ENCODE measurements around the gene HIRA. TPM values are rescaled to one million over a fixed set of nuclear protein-coding genes. Genes with fewer than 3 reads are reported as not detected.
"Not testable (repeated sequence)": the region's sequence is repeated elsewhere in the genome, so short reads cannot be mapped to it uniquely, and the experiment has no call there.

HIRA gene
- polyA plus RNA-seq, 3 donors, result 8.2 to 17.6 (median 16.2) TPM

DNA sequence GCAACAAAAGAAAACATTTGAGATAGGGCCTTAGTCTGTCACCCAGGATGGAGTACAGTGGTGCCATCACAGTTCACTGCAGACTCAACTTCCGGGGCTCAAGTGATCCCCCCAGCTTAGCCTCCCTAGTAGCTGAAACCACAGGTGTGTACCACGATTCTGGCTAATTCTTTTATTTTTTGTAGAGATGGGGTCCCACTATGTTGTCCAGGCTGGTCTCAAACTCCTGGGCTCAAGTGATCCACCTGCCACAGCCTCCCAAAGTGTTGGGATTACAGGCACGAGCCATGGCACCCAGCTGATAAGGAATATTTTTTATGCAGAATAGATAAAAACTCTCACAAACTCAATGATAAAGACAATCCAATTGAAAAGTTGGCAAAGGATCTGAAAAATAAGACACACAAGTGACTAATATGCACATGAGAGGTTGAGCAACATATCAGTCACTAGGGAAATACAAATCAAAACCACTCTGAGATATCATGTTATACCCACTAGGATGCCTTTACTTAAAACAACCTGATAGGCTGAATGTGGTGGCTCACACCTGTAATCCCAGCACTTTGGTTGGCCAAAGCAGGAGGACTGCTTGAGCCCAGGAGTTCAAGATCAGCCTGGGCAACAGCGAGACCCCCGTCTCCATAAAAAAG is 106.1 kb downstream of the HIRA start:
- no peak overlapping the region for H3K27ac ChIP-seq (ENCODE audit: low read depth, low read length)
- 84 to 91% (median 86%) methylated on average over 5 of the region's 5 CpGs for WGBS, 3 donors

GRCh38 chr22:19323420-19323819 is 108.1 kb downstream of the HIRA start:
- WGBS, 3 donors, result 88 to 98% (median 92%) methylated on average over 6 of the region's 6 CpGs
- H3K27ac ChIP-seq (ENCODE audit: low read depth, low read length), result not testable (repeated sequence)

DNA sequence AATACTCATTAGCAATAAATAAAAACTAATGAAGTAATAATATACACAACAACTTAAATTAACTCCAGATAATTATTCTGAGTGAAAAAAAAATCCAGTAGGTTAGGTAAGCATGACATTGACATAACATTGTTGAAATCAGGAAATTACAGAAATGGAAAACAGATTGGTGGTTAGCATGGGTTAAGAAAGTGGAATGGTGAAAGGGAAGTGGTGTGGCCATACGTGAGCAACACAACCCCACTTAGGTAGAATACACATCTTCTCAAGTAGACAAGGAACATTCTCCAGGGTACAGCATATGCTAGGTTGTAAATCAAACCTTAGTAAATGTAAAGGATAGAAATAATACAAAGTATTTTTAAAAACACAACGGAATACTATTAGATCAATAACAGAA is 109.8 kb downstream of the HIRA start:
- H3K27ac ChIP-seq (ENCODE audit: low read depth, low read length), result no peak overlapping the region
- WGBS, 3 donors, result 60 to 71% (median 68%) methylated on average over 2 of the region's 2 CpGs

DNA sequence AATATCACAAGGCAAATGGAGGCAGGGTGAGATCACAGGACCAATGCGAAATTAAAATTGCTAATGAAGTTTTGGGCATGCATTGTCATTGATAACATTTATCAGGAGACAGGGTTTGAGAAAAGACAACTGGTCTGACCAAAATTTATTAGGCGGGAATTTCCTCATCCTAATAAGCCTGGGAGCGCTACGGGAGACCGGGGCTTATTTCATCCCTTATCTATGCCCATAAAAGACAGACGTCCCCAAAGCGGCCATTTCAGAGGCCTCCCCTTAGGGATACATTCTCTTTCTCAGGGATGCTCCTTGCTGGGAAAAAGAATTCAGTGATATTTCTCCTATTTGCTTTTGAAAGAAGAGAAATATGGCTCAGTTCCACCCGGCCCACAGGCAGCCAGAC is 111.4 kb downstream of the HIRA start:
- WGBS, 3 donors, result 89 to 93% (median 89%) methylated on average over 8 of the region's 8 CpGs
- not testable (repeated sequence) for H3K27ac ChIP-seq (ENCODE audit: low read depth, low read length)

DNA sequence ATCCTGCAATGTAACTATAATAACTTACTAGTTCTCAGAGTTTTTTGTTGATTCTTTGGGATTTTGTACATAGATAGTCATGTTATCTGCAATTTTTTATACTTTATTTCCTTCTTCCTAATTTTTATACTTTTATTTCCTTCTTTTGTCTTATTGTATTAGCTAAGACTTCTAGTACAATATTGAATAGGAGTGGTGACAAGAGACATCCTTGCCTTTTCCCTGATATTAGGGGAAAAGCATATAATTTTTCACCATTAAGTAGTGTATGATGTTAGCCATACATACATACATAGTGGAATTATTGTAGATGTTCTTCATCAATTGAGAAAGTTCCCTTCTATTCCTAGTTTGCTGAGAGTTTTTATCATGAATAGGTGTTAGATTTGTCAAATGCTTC is 112.3 kb downstream of the HIRA start:
- no peak overlapping the region for H3K27ac ChIP-seq (ENCODE audit: low read depth, low read length)

DNA sequence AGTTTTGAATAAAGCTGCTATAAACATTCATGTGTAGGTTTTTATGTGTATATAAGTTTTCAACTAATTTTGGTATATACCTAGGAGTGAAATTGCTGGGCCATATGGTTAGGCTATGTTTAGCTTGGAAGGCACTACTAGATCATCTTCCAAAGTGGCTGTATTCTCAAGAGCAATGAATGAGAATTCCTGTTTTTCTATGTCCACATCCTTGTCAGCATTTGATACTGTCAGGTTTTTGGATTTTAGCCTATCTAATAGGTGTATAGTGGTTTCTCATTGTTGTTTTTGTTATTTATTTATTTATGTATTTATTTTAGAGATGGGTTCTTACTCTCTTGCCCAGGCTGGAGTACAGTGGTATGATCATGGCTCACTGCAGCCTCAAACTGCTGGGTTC is 113.7 kb downstream of the HIRA start:
- no peak overlapping the region for H3K27ac ChIP-seq (ENCODE audit: low read depth, low read length)

- WGBS, 3 donors, result 72 to 82% (median 80%) methylated on average over 2 of the region's 2 CpGs
- no peak overlapping the region for H3K27ac ChIP-seq (ENCODE audit: low read depth, low read length)
These were observed 123.7 kb downstream of the HIRA start for GRCh38 chr22:19307872-19308271.

- WGBS, 3 donors, result 92 to 95% (median 94%) methylated on average over 6 of the region's 6 CpGs
These were observed 125.0 kb downstream of the HIRA start for GRCh38 chr22:19306535-19306934.

DNA sequence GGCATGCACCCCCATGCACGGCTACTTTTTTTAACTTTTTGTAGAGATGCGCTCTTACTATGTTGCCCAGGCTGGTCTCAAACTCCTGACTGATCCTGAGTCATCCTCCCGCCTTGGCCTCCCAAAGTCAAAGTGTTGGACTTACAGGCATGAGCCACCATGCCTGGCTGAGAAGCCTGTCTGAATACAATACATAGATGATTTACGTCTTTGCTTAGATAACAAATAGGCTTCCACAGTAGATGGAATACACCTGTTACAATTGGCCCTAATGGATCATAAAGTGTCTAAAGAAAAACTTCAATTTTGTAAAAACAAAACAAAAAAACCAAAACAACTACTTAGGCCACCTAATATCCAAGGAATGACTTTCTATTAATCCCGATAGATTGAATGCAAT is 127.0 kb downstream of the HIRA start:
- no peak overlapping the region for H3K27ac ChIP-seq (ENCODE audit: low read depth, low read length)
- WGBS, 3 donors, result 92 to 96% (median 94%) methylated on average over 5 of the region's 5 CpGs

More at GRCh38 chr22:19306535-19306934, 125.0 kb downstream of the HIRA start:
- H3K27ac ChIP-seq (ENCODE audit: low read depth, low read length), result not testable (repeated sequence)

GRCh38 chr22:19303785-19304184 is 127.7 kb downstream of the HIRA start:
- no peak overlapping the region for H3K27ac ChIP-seq (ENCODE audit: low read depth, low read length)
- WGBS, 3 donors, result 44 to 81% (median 48%) methylated on average over 1 of the region's 1 CpG

DNA sequence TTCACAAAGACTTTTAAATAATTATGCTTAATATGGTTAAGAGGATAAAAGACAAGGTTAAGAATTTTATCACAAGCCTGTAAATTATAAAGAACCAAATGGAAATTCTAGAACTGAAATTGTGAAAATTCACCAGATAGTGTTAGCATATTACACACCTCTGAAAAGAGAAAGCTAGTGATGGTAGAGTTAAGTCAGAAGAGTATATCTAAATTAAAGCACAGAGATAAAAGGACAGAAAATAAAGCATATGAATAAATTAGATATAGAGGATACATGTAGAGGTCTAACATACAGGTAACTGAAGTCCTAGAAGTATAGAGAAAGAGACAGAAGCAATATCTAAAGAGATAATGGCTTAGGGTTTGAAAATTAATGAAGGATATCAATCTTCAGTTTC is 135.8 kb downstream of the HIRA start:
- H3K27ac ChIP-seq (ENCODE audit: low read depth, low read length), result no peak overlapping the region

GRCh38 chr22:19292458-19293230 is 138.9 kb downstream of the HIRA start:
- 47 to 62% (median 54%) methylated on average over 23 of the region's 23 CpGs for WGBS, 3 donors
- no peak overlapping the region for H3K27ac ChIP-seq (ENCODE audit: low read depth, low read length)

- H3K27ac ChIP-seq (ENCODE audit: low read depth, low read length), result no peak within 1 kb of the TSS
- WGBS, 3 donors, result 1 to 4% (median 3%) methylated on average over 35 to 70 of the region's 74 CpGs
These were observed 139.7 kb downstream of the HIRA start, which contains the start of gene CLTCL1 for GRCh38 chr22:19291580-19292457. Gene CLTCL1, minus strand, starts transcription at chr22:19291719. Its CDS starts 78 bp downstream, at chr22:19291641.

- H3K27ac ChIP-seq (ENCODE audit: low read depth, low read length), result no peak overlapping the region
- 1 to 2% (median 1%) methylated on average over 31 to 41 of the region's 41 CpGs for WGBS, 3 donors
These were observed 140.3 kb downstream of the HIRA start for GRCh38 chr22:19291218-19291579.

DNA sequence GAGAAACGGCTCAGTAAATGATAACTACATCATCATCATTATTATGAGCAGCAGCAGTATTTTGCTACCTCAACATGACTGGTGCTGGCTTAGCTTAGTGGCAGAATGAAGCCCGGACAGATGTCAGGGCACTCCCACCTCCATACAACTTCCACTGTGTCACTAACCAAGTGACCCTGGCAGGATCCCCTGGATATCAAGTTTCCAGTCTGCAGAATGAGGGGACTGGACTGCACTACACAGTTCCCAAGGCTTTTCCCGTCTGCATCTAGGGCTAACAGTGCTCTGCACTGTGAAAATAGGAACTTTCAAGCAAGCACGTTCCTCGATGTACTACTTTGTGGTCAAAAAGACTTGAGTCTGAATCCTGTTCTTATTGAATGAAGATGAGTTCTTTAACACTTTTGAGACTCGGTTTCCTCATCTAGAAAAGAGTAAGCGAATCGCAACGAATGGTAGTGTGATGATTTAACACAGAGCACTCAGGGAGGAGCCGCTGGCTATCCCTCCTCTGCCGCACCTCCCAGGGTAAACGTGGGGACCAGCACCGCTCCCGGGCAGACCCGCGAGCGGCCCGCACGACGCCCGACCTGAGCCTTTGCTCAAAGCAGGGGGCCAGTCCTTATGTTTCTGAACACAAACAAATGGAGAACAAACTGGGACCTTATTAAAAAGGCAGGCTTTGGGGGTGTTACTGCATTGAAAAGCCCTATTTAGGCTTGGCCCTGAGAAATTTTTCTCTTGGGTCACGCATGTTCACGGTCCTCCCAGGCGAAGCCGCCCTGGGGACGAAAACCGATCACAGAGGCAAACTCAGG is 140.9 kb downstream of the HIRA start:
- H3K27ac ChIP-seq (ENCODE audit: low read depth, low read length), result no peak overlapping the region
- WGBS, 3 donors, result 19 to 21% (median 20%) methylated on average over 27 of the region's 27 CpGs

DNA sequence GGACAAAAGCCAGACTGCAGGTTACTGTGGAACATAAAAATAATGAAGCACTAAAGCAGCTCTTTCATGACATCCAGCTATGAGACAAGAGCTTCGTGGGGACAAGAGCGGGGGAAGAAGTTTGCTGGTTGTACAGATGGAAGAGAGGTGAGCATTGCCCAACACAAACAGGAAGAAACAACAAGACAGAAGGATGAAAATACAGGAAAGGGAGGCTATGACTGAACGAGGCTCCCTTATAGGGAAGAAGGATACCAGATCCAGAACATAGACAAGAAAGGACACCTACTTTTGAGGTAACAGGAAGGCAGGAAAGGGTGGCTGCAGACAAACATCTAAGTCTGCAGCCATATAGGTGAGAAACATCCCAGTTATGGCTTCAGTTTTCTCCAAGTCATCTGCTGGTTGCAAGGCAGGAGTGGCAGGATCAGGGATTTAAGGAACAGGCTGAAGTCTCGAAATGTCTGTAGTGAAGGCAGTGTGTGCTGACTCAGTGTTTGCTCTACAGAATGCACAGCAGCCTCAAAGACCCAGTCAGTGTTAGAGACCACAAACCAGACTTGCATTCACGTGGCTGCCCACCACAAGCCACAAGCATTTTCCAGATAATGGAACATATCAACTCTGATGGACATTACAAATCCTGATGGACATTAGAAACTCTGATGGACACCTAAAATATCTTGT is 141.9 kb downstream of the HIRA start:
- 61 to 83% (median 67%) methylated on average over 5 of the region's 5 CpGs for WGBS, 3 donors

DNA sequence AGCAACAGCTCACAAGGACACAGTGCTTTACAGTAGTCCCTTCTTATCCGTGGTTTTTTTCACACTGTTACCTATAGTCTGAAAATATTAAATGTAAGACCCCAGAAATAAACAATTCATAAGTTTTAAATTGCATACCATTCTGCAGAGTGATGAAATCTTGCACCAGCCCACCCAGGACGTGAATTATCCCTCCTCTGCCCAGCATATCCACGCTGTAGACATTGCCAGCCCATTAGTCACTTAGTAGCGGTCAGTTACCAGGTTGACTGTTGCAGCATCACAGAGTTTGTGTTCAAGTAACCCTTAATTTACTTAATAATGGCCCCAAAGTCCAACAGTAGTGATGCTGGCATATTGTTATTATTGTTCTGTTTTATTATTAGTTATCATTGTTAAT is 143.6 kb downstream of the HIRA start:
- no peak overlapping the region for H3K27ac ChIP-seq (ENCODE audit: low read depth, low read length)
- WGBS, 3 donors, result 73 to 87% (median 76%) methylated on average over 4 of the region's 4 CpGs

More for the DNA sequence above, 141.9 kb downstream of the HIRA start:
- no peak overlapping the region for H3K27ac ChIP-seq (ENCODE audit: low read depth, low read length)

All from adipose tissue (tissue), 3 donors.